H1 (cell line): ENCODE results near the gene MAN1C1. TPM values are rescaled to one million over a fixed set of nuclear protein-coding genes. Genes with fewer than 3 reads are reported as not detected.

ENCODE experiments used
- CTCF ChIA-PET: fragments of 300-600 bp; sonication (Branson Sonifier 250); formaldehyde crosslinking; loops from one replicate; lab custom pipeline; 2021; ENCODE audit not compliant: partially characterized antibody; lab: Charles Lee
- POLR2A ChIA-PET: fragments of 300-600 bp; sonication (Branson Sonifier 250); formaldehyde crosslinking; loops from one replicate; lab custom pipeline; 2021; ENCODE audit warnings: inconsistent platforms; ENCODE audit not compliant: partially characterized antibody; lab: Charles Lee
- DNase-seq, 2 experiments: peaks; one replicate each; pipeline versions ENCODE4 v3.0.0 to v3.0.0-alpha.2; 2010 to 2022; ENCODE audit warnings: low spot score in 2 of 2, low read depth in 1 of 2, mixed read lengths in 1 of 2
- FAIRE-seq: peaks from 2 replicates; lab custom pipeline; 2011; peaks lifted over from hg19 to GRCh38; lab: Jason Lieb, UNC
- H2AFZ ChIP-seq: 2 replicates; pipeline ENCODE4 v1.8.1; 2012; ENCODE audit warnings: low read length, inconsistent platforms
- H2AK5ac ChIP-seq: 2 replicates; pipeline ENCODE4 v1.6.1; 2013; ENCODE audit warnings: low read depth, low read length
- H2BK120ac ChIP-seq: replicated peaks from 2 replicates; pipeline ENCODE3; 2013; ENCODE audit warnings: low read depth, low read length, inconsistent platforms
- H2BK12ac ChIP-seq: 2 replicates; pipeline ENCODE4 v1.6.1; 2013; ENCODE audit warnings: low read depth, low read length
- H2BK15ac ChIP-seq: 2 replicates; pipeline ENCODE4 v1.6.1; 2013; ENCODE audit warnings: low read length
- H2BK20ac ChIP-seq: 2 replicates; pipeline ENCODE4 v1.6.1; 2013; ENCODE audit warnings: low read length
- H2BK5ac ChIP-seq: 2 replicates; pipeline ENCODE4 v1.6.1; 2013; ENCODE audit warnings: low read depth, low read length
- H3K14ac ChIP-seq: 2 replicates; pipeline ENCODE4 v1.6.1; 2013; ENCODE audit warnings: inconsistent platforms; ENCODE audit not compliant: insufficient read length
- H3K18ac ChIP-seq: 2 replicates; pipeline ENCODE4 v1.6.1; 2013; ENCODE audit warnings: low read length; ENCODE audit errors: extremely low read depth
- H3K23ac ChIP-seq: 2 replicates; pipeline ENCODE4 v1.6.1; 2013; ENCODE audit warnings: inconsistent platforms; ENCODE audit not compliant: insufficient read length
- H3K23me2 ChIP-seq: 2 replicates; pipeline ENCODE4 v1.6.1; 2013; ENCODE audit warnings: low read depth, low read length
- H3K27ac ChIP-seq: 2 replicates; pipeline ENCODE4 v1.6.1; 2011; ENCODE audit warnings: low read depth, low read length, inconsistent platforms
- H3K27me3 ChIP-seq, 4 experiments: replicated peaks in 1 of 4; 1 replicate in 1 of 4; 2 replicates in 3 of 4; pipeline versions ENCODE4 v1.6.1 to v1.8.1; 2011 to 2013; ENCODE audit warnings: low read length in 3 of 4, mild to moderate bottlenecking in 3 of 4, inconsistent platforms in 2 of 4, mixed read lengths in 2 of 4, moderate library complexity in 1 of 4; ENCODE audit not compliant: control insufficient read depth in 3 of 4, insufficient read depth in 3 of 4; ENCODE audit errors: extremely low read depth in 1 of 4
- H3K36me3 ChIP-seq, 4 experiments: 2 replicates each; pipeline versions ENCODE4 v1.6.1 to v1.8.1; 2011 to 2013; ENCODE audit warnings: mild to moderate bottlenecking in 4 of 4, low read length in 3 of 4, moderate library complexity in 2 of 4, control low read depth in 1 of 4, inconsistent platforms in 1 of 4; ENCODE audit not compliant: insufficient read depth in 4 of 4, control insufficient read depth in 2 of 4
- H3K4ac ChIP-seq: replicated peaks from 2 replicates; pipeline ENCODE3; 2013; ENCODE audit warnings: low read length, low read depth, mixed read lengths, inconsistent platforms; ENCODE audit not compliant: insufficient read length
- H3K4me1 ChIP-seq, 4 experiments: replicated peaks in 1 of 4; 1 replicate in 1 of 4; 2 replicates in 3 of 4; pipeline versions ENCODE4 v1.6.1 to v1.8.1; 2011 to 2013; ENCODE audit warnings: low read length in 3 of 4, inconsistent platforms in 2 of 4, mixed read lengths in 1 of 4; ENCODE audit not compliant: insufficient read depth in 4 of 4, control insufficient read depth in 3 of 4
- H3K4me2 ChIP-seq, 2 experiments: 2 replicates each; pipeline versions ENCODE4 v1.6.1 to v1.8.1; 2011 to 2013; ENCODE audit warnings: low read depth in 2 of 2, low read length in 2 of 2, control low read depth in 1 of 2, inconsistent platforms in 1 of 2, mild to moderate bottlenecking in 1 of 2; ENCODE audit not compliant: insufficient read depth in 1 of 2
- H3K4me3 ChIP-seq, 4 experiments: fragments of 200-600, 300-600 bp in 1 of 4; sonication (generic), shearing (Covaris generic), sonication (Bioruptor Twin) in 1 of 4; 2 replicates each; pipeline versions ENCODE4 v1.5.1 to v1.8.1; 2011 to 2016; ENCODE audit warnings: low read length in 4 of 4, low read depth in 3 of 4, control low read depth in 2 of 4, inconsistent platforms in 2 of 4, mild to moderate bottlenecking in 2 of 4, mixed read lengths in 1 of 4, moderate library complexity in 1 of 4; ENCODE audit not compliant: insufficient read depth in 2 of 4; ENCODE audit errors: extremely low read depth in 1 of 4
- H3K56ac ChIP-seq: replicated peaks from 2 replicates; pipeline ENCODE3; 2013; ENCODE audit warnings: low read depth, mild to moderate bottlenecking, mixed read lengths, low read length, inconsistent platforms; ENCODE audit not compliant: insufficient read length
- H3K79me1 ChIP-seq: 2 replicates; pipeline ENCODE4 v1.6.1; 2013; ENCODE audit warnings: low read depth, low read length, control low read depth
- H3K79me2 ChIP-seq, 2 experiments: 2 replicates each; pipeline versions ENCODE4 v1.6.1 to v1.8.1; 2012 to 2013; ENCODE audit warnings: low read length in 2 of 2, mild to moderate bottlenecking in 2 of 2, inconsistent platforms in 1 of 2; ENCODE audit not compliant: insufficient read depth in 2 of 2, control insufficient read depth in 1 of 2
- H3K9ac ChIP-seq, 4 experiments: replicated peaks in 1 of 4; 1 replicate in 1 of 4; 2 replicates in 3 of 4; pipeline versions ENCODE4 v1.6.1 to v1.8.1; 2011 to 2013; ENCODE audit warnings: low read depth in 3 of 4, low read length in 3 of 4, control low read depth in 2 of 4, mild to moderate bottlenecking in 2 of 4, moderate library complexity in 2 of 4, inconsistent platforms in 1 of 4; ENCODE audit errors: extremely low read depth in 1 of 4
- H3K9me3 ChIP-seq, 2 experiments: 2 replicates each; pipeline versions ENCODE4 v1.6.1 to v1.8.1; 2012 to 2013; ENCODE audit warnings: mild to moderate bottlenecking in 2 of 2, moderate library complexity in 2 of 2, control low read depth in 1 of 2, inconsistent platforms in 1 of 2, low read depth in 1 of 2, low read length in 1 of 2, mixed read lengths in 1 of 2; ENCODE audit not compliant: insufficient read depth in 2 of 2
- H4K20me1 ChIP-seq, 2 experiments: replicated peaks in 1 of 2; 2 replicates each; pipeline versions ENCODE3 to v1.8.1; 2011 to 2013; ENCODE audit warnings: inconsistent platforms in 2 of 2, low read length in 2 of 2, mild to moderate bottlenecking in 1 of 2; ENCODE audit not compliant: insufficient read depth in 2 of 2, control insufficient read depth in 1 of 2
- H4K5ac ChIP-seq: 2 replicates; pipeline ENCODE4 v1.6.1; 2013; ENCODE audit warnings: low read length, low read depth, mixed read lengths, inconsistent platforms; ENCODE audit not compliant: insufficient read length
- H4K8ac ChIP-seq: 2 replicates; pipeline ENCODE4 v1.8.0; 2013; ENCODE audit warnings: mild to moderate bottlenecking, moderate library complexity, low read length, inconsistent platforms; ENCODE audit not compliant: insufficient read depth; ENCODE audit errors: extremely low read depth
- H4K91ac ChIP-seq: replicated peaks from 2 replicates; pipeline ENCODE3; 2013; ENCODE audit warnings: low read length, mixed read lengths, inconsistent platforms; ENCODE audit not compliant: insufficient read length
- BACH1 ChIP-seq: IDR thresholded peaks from 2 replicates; pipeline ENCODE4 v1.6.1; 2012; ENCODE audit warnings: low read length, improper control_type of control experiment
- CBX5 ChIP-seq: fragments of 300-800, 300-1000 bp; sonication (generic); IDR thresholded peaks from 2 replicates; pipeline ENCODE4 v1.7.1; 2016; ENCODE audit warnings: antibody characterized with exemption, low read length, low read depth
- CREB1 ChIP-seq: IDR thresholded peaks from 2 replicates; pipeline ENCODE4 v1.6.1; 2012; ENCODE audit warnings: inconsistent platforms
- EZH2 ChIP-seq: fragments of 200-600 bp; sonication (generic); IDR thresholded peaks from 2 replicates; pipeline ENCODE4 v1.7.1; 2012; ENCODE audit warnings: low read depth, mild to moderate bottlenecking, moderate library complexity, low read length, inconsistent platforms; ENCODE audit not compliant: severe bottlenecking
- GTF2F1 ChIP-seq: IDR thresholded peaks from 2 replicates; pipeline ENCODE4 v1.6.1; 2012; ENCODE audit warnings: low read depth, low read length, improper control_type of control experiment, borderline replicate concordance
- HDAC2 ChIP-seq, 2 experiments: fragments of 300-600 bp in 1 of 2; sonication (generic) in 1 of 2; IDR thresholded peaks; 2 replicates each; pipeline ENCODE4 v1.6.1; 2011 to 2012; ENCODE audit warnings: low read depth in 2 of 2, low read length in 2 of 2, mild to moderate bottlenecking in 2 of 2, moderate library complexity in 2 of 2, borderline replicate concordance in 1 of 2, inconsistent platforms in 1 of 2
- NANOG ChIP-seq: IDR thresholded peaks from 2 replicates; pipeline ENCODE4 v1.6.1; 2011; ENCODE audit warnings: low read length, low read depth, mild to moderate bottlenecking, inconsistent platforms; ENCODE audit not compliant: insufficient read depth, poor library complexity, severe bottlenecking
- PHF8 ChIP-seq: fragments of 200-600 bp; sonication (generic); conservative IDR thresholded peaks from 2 replicates; pipeline ENCODE4 v1.7.1; 2012; ENCODE audit warnings: low read depth, mild to moderate bottlenecking, inconsistent platforms, low read length, moderate library complexity
- POLR2AphosphoS5 ChIP-seq: IDR thresholded peaks from 2 replicates; pipeline ENCODE4 v1.6.1; 2011; ENCODE audit warnings: low read depth, low read length
- RFX5 ChIP-seq: IDR thresholded peaks from 2 replicates; pipeline ENCODE4 v1.6.1; 2011; ENCODE audit warnings: low read depth, low read length, improper control_type of control experiment, borderline replicate concordance
- SIX5 ChIP-seq: IDR thresholded peaks from 2 replicates; pipeline ENCODE4 v1.6.1; 2011; ENCODE audit warnings: mild to moderate bottlenecking, low read depth, low read length
- SP2 ChIP-seq: IDR thresholded peaks from 2 replicates; pipeline ENCODE4 v1.6.1; 2012; ENCODE audit warnings: mild to moderate bottlenecking, low read length, inconsistent platforms
- TAF7 ChIP-seq: optimal IDR thresholded peaks from 2 replicates; pipeline ENCODE3; 2011; ENCODE audit warnings: low read depth, mild to moderate bottlenecking, inconsistent platforms, low read length, moderate library complexity, borderline replicate concordance
- WGBS, 2 experiments: shearing (Covaris generic) in 1 of 2; methylation state at CpG; one replicate each; pipeline versions ENCODE4 v1.1.6 to v1.1.7; 2013 to 2015; ENCODE audit warnings: low lambda C conversion rate in 2 of 2, mixed read lengths in 2 of 2, inconsistent platforms in 1 of 2, low coverage in 1 of 2, missing lambda C conversion rate in 1 of 2; ENCODE audit not compliant: insufficient replicate concordance in 2 of 2, insufficient coverage in 1 of 2, insufficient read length in 1 of 2; ENCODE audit errors: extremely low coverage in 1 of 2, missing lambda C conversion rate in 1 of 2; 5-methylcytosine and 5-hydroxymethylcytosine counted together
- polyA plus RNA-seq, 7 experiments: library from polyadenylated mRNA; depleted of rRNA in 3 of 7; stranded (reverse) in 5 of 7; unstranded in 2 of 7; fragments of >200 nt in 5 of 7; fragments of 200-250 nt in 2 of 7; gene quantifications; 1 replicate in 5 of 7; 2 replicates in 1 of 7; 4 replicates in 1 of 7; pipeline versions ENCODE4 v1.2.1 to v1.2.3, GENCODE V29; 2011 to 2013; ENCODE audit warnings: missing spikeins in 2 of 7, mixed read lengths in 2 of 7
- total RNA-seq: library from RNA; stranded (reverse); fragmentation: NEBNext Ultra II Directional; extraction: Animal tissue kit (Norgen Biotek cat#: 25700); gene quantifications from 2 replicates; pipeline ENCODE4 v1.2.1, GENCODE V29; 2021

The MAN1C1 gene
- total and polyA plus RNA-seq, 2 of the 8 experiments (the other 6 are each of a cell fraction or from before 2014, with no cell fraction given) = 7.8 to 15.2 TPM

DNA sequence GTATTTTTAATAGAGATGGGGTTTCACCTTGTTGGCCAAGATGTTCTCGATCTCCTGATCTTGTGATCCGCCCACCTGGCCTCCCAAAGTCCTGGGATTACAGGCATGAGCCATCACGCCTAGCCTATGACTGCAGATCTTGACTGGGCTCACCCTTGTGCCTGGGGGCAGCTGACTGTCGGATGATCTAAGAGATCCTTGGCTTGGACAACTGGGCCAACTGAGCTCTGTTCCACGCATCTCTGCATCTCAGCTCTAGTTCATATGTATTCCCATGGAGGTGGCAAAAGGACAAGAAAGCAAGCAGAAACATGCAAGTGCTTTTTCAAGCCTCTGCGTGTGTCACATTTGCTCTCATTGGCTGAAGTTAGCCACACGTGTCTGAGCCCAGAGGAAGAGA is 107.6 kb downstream of the MAN1C1 start:
- peaks cover 9 to 25% (median 17%) of the 10 kb centered on the region in 4 experiments for H3K4me1 ChIP-seq
- peak overlapping the region; percentile 68 for H4K91ac ChIP-seq
- no peak overlapping the region for H2AK5ac ChIP-seq
- peak overlapping the region; percentile 89 for H2BK12ac ChIP-seq
- CTCF ChIA-PET = interaction anchor here (0.7 to 7.8 kb wide), 15 partner anchors 10 to 171 kb away, joined by 3 to 53 read pairs (median 9); no protein-coding TSS in a partner anchor
- TF ChIP-seq GTF2F1 (no peak), RFX5 (no peak), CREB1 (no peak), PHF8 (no peak), CBX5 (no peak), NANOG (no peak), BACH1 (no peak), SIX5 (no peak), EZH2 (no peak), SP2 (no peak), TAF7 (no peak), POLR2AphosphoS5 (no peak), HDAC2 (IDR thresholded peaks at IDR 0.05; ENCODE audit: borderline replicate concordance in 1 of 2, low read depth in 2 of 2, low read length in 2 of 2) (no peak)
- TF ChIP-seq, all 59 proteins: peak for 0
- H3K4me2 ChIP-seq = 0 out of 4 replicates have a peak overlapping the region, but pooled peaks of 1 of the 2 experiments have one; percentile 6
- H3K4ac ChIP-seq = peak overlapping the region; percentile 63
- peak overlapping the region; percentile 56 for H4K5ac ChIP-seq
- H3K4me3 ChIP-seq = no peak overlapping the region
- H2BK15ac ChIP-seq = 0 out of 2 replicates have a peak overlapping the region, but pooled peaks have one; percentile 24
- H4K8ac ChIP-seq = no peak overlapping the region; the same call in 1 of the 2 replicates
- H3K9me3 ChIP-seq = no peaks in the 10 kb centered on the region
- 85% methylated on average over 7 of the region's 7 CpGs; no CpG with 5 or more reads in 1 of the 2 experiments for WGBS, 2 experiments
- no peaks in the 10 kb centered on the region for H3K23me2 ChIP-seq
- H3K23ac ChIP-seq = peak overlapping the region; percentile 12
- peak overlapping the region; percentile 60 for H3K18ac ChIP-seq
- no peaks in the 10 kb centered on the region for H3K36me3 ChIP-seq
- H4K20me1 ChIP-seq = no peaks in the 10 kb centered on the region
- DNase-seq (no peak), FAIRE-seq (no peak)
- no peak overlapping the region for H3K9ac ChIP-seq
- no peak overlapping the region; the same call in 1 of the 2 replicates for H3K27ac ChIP-seq
- no peaks in the 10 kb centered on the region for H3K79me2 ChIP-seq
- no peak overlapping the region for H2AFZ ChIP-seq
- no peak overlapping the region for H3K56ac ChIP-seq
- H3K14ac ChIP-seq = no peak overlapping the region
- H2BK20ac ChIP-seq = peak overlapping the region; percentile 80
- peak overlapping the region; percentile 62 for H2BK120ac ChIP-seq
- peak overlapping the region; percentile 47; the same call in 1 of the 2 replicates for H2BK5ac ChIP-seq
- no peaks in the 10 kb centered on the region for H3K27me3 ChIP-seq
- no peaks in the 10 kb centered on the region for H3K79me1 ChIP-seq
- POLR2A ChIA-PET = interaction anchor here (1.1 kb wide), 2 partner anchors 10 to 14 kb away, joined by 3 to 4 read pairs; no protein-coding TSS in a partner anchor
